Fibroblast of skin of right quadriceps (primary cell): ENCODE data around the gene PDYN.
"Not testable (repeated sequence)": the region's sequence is repeated elsewhere in the genome, so short reads cannot be mapped to it uniquely, and the experiment has no call there.

ENCODE experiments used
- DNase-seq: peaks from one replicate; pipeline ENCODE4 v3.0.0-alpha.2; 2013

The PDYN gene

DNA sequence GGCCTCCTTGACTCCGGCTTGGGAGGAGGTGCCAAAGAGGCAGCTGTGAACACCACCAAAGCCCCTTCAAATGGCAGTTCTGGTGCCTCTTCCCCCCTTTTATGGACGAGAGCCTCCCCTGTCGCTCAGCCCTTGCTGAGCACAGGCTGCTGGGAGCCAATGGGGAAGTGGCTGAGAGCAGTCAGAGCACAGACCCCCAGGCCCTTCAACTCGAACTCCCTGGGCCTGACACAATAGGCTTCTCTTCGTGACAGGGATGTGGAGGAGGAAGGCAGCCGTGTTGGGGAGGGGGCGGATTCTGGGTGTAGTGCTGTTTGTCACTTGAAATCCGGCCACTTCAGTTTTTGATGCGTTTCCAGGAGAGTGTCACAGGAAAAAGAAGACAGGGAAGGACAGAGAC is at the start of gene PDYN:
TSS of gene PDYN (minus strand) at position 73 of the 400 bp plus-strand sequence. CDS start 10,974 bp downstream, outside the sequence.
- no peak for DNase-seq

DNA sequence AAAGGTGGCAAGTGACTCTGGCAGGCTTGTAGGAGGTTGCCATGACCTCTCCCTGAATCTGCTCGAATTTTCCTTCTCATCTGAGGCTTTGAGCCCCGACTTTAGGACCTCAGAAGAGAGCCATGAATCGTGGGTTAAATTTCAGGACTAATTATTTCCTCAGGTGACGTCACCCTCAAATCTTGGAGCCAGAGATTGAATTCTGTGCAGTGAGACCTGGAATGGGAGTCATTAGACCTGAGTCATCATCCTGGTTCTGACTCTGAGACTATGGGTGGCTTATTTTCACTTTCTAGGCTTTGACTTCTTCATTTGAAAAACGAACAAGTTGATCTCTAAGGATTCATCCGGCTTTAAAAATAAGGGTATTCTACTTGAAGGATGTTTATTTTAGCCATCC is 48.5 kb upstream of the PDYN start:
- peak; percentile 53 for DNase-seq

DNA sequence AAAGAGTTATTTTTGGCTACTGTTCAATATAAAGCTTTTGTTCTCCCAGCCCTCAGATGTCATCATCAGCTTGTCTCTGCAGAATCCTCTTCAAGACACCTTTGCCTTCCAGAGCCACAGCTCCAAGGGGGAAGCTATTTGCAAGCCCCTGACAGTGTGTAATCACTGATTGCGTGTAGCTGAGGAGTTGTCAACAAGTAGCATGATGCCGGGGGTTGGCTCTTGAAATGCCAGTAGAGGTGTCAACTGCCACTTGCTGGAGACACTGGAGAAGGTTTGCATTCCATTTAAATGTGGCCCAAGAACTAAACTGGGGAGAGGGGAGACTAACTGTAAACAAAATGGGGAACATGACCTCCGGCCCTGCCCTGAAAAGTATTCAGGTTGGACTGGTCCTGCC is 44.3 kb upstream of the PDYN start:
- no peak for DNase-seq

DNA sequence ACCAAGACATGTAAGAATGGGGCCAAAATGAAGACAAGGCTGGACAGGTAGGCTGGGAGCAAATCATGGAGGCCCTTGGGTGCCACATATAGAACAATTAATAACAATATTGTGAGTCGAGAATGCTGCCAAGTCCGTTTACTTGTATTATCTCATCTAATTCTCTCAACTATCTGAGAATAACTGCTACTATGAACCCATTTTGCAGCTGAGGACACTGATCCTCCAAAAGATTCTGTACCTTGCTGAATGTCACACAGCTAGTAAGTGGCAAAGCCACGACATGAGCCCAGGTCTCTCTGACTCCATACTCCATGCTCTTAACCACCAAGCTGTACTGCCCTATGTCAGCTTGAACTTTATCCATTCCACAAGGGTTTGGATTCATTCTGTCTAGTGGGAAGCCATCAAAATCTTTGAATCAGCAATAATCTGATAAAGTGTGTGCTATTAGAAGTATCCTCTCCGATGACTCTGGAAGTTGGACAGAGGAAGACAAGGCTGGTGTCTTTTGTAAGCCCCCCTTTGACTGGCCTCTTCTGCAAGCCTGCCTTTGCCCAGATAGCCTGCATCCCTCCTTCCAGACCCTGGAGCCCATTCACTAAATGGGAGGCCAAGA is 43.5 kb upstream of the PDYN start:
- DNase-seq, result no peak

DNA sequence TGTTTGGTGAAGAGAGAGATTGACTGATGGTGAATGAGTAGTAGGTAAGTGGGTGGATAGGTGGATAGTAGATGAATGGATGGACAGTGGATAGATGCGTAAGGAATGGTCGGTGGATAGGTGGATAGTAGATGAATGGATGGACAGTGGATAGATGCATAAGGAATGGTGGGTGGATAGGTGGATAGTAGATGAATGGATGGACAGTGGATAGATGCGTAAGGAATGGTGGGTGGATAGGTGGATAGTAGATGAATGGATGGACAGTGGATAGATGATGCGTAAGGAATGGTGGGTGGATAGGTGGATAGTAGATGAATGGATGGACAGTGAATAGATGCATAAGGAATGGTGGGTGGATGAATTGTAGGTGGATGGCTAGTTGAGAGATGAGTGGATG is 42.5 kb upstream of the PDYN start:
- not testable (repeated sequence) for DNase-seq

DNA sequence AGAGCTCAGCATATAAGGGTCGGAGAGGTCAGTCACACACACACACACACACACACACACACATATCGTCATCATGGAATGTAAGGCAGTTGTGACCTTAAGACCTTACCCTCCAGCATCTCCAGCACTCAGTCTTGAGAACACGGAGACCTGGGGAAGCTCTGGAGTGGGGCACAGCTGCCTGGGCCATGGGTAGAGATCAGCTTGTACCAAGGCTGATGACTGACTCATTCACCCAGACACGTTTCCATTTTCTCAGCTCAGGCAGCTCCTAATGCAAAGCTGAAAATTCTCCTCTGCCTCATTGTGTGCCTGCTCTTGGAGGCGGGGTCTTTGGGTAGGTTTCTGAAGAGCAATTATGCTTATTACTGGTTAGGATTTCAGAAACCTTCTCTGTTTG is 38.3 kb upstream of the PDYN start:
- no peak for DNase-seq

DNA sequence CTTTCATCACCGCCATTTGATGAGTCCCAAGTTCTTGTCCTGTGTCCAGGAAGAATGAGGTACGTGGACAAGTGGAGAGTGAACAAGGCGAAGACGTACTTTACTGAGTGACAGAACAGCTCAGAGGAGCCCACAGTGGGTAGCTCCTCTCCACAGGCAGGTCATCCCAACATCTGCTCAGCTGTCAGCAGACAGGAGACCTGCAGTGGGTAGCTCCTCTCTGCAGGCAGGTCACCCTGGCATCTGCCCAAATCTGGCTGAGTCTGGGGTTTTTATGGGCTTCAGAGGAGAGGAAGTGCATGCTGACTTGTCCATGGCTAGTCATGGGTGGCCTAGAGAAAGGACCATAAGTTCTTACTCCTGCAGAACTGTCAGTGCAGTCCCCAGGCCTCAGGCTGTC is 32.7 kb upstream of the PDYN start:
- no peak for DNase-seq

DNA sequence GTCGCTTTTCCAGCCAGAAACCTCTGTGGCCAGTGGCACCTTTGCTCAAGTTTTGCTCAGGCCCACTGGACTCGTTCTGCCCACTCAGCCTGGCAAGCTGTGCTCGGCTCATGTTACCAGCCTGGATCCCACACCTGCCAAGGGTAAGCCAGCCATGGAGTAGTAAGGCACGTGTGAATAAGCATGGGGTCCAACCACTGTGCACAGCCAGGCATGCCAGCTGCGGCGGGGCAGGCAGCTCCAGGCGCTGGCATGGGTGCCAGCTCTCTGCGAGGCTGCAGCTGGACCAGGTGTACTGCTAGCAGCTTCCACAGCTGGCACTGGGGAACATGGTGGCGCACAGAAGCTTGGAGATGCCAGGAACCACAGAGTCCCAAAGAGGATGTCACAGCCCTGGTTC is 32.1 kb upstream of the PDYN start:
- no peak for DNase-seq

DNA sequence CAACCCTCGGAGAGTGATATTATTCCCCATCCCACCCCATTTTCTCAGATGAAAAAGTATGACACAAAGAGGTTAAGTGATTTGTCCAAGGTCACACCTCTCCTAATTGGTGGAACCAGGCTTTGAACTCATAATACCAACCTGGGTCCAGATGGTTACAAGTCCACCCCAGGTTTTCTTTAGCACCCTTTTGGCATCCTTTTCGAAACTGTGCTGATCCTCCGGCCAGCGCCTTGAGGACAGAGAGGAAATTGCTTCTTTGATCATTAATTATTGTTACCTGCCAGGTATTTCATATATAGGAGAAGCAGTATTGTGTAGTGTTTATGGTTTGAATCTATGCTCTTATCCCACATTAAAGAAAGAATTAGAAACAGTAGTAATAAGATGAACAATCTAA is 29.3 kb upstream of the PDYN start:
- no peak for DNase-seq

DNA sequence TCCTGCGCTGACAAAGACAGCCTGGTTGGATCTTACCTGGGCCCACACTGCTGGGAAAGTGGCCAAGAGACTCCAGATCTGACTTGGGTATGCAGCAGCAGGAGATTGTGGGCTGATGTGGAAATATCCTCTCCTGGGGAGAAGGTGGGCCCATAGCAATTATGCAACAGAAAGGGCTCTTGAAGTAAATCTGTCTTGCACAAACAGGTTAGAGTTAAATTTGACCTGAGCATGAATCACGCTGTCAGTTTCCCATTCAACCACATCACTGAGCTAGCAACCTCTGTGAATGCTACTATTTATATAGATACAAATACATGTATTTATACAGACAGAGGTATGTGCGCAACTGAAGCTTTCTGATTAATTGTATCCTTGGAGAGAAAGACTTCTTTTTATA is 28.3 kb upstream of the PDYN start:
- no peak for DNase-seq

DNA sequence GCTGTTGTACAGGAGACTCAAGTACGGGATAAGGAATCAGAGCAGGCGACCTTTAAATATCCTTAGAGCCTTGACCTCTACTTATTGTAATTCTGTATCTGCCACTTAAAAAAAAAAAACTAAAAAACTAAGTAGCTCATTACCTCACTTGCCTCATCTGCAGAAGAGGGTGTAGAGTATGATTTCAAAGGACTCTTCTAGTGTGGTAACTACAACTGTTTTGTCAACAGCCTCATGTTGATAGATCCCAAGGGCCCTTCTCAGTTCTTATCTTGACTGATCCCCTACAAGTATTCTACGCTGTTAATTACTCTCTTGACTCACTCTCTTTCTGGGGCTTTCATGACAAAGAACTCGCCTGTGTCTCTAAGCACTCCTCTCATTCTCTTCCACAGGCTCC is 16.7 kb upstream of the PDYN start:
- no peak for DNase-seq

DNA sequence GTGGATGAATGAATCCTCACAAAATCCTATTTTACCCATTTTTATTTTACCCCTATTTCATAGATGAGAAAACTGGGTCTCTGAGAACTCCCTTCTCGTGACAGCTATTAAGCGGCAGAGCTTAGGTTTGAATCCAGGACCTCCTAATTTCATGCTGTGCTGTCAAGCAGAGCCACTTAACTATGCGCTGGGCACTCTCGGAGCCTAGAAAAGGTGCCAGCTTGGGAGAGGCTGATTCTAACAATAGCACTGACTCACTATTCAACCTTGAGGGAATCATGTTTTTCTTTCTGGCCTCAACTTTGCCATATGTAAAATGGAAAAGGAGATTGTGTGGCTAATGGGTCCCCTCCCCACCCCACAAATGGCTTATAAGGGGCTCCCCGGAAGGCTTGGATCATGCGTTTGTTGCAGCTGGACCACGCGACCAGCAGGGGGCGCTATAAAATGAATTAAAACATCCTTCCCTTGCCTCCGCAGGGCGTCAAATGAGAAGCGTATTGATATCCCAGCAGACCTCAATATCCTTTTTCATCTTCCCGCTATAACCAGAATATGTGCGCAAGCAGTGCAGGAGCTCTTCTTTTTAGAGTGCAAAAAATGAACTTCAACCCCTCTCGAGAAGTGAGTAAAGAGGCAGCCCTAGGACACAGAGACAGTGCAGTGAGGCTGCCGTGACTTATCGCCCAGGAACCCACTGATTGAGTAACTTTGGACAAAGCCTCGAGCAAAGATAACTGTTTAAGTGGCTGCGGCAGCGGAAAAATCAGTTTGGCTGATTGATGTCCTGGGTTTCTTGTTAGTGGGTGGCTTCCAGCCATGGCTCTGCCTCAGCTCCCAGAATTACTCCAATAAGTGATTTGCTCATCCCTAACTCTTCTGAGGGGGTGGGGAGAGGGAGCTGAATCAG is 12.8 kb upstream of the PDYN start:
- peak; percentile 27 for DNase-seq

DNA sequence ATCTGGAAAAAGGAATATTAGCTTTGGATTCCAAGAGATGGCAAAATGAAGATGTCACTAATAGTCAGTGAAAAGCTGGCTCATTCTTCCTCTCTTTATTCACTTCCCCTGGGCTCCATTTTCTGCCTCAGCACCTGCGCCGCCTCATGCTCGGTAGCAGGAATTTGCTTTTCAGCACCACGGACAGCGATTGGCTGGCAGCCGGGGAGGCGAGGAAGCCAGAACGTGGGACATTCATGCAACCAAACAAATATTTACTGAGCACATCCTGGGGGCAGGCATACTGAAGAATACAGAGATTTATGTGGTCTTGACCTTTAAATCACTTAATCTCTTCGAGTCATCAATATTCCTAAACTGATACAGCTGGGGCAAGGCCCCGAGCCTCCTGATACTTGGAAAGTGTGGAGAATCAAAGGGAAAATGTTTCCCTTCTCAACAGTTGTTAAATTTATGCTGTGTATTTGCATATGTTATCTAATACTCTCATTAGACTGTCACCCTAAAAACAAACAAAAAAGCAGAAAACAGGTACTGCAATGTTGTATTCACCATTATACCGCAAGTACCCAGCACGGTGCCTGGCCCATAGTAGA is 12.1 kb upstream of the PDYN start:
- DNase-seq, result peak; percentile 55

DNA sequence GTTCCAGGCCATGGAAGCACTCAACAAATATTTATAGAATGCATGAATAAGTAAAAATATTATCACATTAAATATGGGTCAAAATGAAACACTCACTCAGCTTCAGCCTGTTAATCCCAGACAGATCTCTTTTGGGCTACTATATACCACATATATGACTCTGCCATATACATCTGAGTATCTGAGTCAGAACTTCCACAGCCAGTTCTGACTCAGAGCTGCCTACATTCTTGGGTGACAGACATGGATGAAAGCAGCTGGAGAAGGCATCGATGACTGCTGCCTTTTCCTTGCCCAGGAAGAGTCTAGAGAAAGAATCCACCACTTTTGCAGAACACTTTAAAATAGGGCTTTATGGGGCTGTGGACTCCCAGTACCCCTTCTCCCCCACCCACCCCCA is 11.5 kb upstream of the PDYN start:
- DNase-seq, result peak; percentile 26

DNA sequence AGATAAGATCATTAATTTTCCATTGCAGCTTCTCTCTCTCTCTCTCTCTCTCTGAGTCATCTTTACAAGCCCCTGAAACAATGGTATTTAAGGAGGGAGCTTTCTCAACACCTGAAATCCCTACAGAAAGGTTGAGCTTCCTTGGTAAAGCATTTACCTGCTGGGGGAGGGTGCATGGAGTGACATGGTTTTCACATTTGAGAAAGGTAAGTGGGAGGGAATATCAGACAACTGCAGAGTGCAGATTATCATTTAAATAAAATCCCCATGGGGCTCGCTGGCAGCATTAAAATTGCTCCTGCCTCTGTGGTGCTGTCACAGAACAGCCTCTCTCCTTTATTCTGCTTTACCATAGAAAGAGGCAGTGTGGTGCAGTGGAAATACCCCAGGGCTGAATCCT is 10.3 kb upstream of the PDYN start:
- no peak for DNase-seq

DNA sequence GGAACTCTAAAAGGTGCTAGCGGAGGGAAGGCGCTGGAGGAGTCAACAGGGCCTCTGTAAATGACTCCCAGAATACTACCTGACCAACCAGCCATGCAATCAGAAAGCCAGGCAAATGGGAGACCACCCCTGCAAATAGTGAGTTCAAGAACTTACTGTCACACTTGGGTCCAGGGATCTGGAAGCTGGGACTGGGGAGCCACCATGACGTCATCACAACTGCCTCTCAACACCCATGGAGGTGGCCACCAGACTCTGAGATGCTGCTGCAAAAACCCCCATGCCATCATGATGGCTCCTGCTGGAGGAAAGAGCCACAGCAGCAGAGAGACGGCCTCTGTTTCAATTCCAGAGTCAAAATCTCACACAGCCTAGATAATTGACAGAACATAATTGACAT is 8.5 kb upstream of the PDYN start:
- no peak for DNase-seq

DNA sequence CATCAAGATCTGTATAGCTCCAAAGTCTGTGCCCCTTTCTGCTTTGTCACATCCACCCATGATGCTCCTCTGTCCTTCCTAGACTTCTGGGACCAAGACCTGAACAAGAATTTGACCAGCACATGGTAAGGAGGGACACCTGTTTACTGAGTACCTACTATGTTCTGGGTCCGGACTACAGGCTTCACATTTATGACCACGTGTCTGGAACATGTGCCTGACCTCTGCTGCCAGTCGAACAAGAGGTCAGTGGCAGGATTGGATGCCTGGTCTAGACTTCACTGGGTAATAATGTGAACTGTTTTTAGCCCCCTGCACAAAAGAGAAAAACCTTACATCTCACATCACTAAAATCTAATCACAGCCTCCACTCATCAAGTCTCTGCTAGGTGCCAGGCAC is 7.3 kb upstream of the PDYN start:
- no peak for DNase-seq

DNA sequence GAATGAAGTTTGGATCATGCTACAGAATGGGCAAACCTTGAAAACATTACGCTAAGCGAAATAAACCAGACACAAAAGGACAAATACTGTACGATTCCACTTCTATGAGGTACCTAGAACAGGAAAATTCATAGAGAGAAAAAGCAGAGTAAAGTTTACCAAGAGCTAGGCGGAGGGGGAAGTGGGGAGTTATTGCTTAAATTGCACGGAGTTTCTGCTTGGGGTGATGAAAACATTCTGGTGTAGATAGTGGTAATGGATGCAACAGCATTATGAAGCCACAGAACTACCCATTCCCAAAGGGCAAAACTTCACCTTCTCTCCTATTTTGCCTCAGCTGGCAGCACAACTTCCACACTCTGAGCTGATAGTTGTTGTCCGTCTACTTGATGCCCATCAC is 6.4 kb upstream of the PDYN start:
- DNase-seq, result no peak

DNA sequence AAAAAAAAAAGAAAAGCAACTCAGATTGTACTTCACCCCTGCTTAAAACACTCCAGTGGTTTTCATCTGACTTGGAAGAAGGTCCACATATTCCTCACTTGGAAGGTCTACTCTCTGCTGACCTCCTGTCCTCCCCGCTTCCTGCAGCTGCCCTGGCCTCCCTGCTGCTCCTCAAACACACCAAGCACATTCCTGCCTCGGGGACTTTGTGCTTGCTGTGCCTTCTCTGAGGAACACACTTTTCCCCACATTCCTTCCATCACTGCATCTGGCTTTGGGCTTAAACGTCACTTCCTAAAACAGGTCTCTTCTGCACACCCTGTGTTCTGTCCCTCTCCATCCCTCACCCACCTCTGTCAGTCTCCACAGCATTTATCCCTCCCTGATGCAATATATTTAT is 4.9 kb upstream of the PDYN start:
- no peak for DNase-seq

DNA sequence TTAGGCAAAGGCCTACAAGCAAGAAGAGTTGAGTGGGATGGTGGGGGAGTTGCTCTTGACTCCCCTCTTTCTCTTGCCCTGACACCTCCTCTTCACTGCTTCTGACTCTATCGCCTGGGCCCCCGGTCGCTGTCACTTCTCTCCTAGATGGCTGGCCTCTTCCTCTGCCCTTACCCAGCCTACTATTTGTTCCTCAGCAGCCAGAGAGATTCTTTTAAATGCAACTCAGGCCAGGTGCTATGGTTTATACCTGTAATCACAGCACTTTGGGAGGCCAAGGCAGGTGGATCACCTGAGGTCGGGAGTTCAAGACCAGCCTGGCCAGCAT is 4.3 kb upstream of the PDYN start:
- no peak for DNase-seq

DNA sequence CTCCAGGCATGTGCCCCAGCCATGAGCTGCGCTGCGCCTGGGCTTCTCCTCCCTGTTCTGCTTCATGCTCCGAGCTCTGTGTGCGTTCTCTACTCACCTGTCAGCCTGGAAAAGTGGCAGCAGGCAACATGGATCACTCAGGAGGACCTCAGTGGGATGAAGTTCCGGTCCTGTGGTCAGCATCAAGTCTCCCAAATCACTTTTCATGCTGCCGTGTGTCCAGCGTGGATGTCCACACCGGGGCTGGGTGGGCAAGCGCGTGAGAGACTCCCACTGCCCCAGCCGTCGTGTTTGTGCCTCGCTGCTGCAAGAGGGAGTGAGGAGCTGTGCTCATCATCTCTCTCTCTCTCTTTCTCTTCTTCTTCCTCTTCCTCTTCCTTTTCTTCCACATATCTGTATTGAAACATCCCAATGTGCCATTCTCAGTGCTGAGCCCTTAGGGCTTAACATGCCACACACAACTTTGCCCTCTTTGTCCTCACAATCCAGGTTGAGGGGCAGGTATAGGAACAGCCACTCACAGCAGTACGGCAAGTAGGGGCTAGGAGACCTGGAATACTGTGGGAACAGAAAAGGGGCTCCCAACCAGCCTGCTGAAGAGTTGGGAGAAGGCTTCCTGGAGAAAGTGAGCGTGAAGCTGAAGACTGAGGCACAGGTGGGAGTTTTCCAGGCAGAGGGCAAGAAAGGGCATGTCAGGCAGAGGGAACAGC is 3.8 kb upstream of the PDYN start:
- no peak for DNase-seq

DNA sequence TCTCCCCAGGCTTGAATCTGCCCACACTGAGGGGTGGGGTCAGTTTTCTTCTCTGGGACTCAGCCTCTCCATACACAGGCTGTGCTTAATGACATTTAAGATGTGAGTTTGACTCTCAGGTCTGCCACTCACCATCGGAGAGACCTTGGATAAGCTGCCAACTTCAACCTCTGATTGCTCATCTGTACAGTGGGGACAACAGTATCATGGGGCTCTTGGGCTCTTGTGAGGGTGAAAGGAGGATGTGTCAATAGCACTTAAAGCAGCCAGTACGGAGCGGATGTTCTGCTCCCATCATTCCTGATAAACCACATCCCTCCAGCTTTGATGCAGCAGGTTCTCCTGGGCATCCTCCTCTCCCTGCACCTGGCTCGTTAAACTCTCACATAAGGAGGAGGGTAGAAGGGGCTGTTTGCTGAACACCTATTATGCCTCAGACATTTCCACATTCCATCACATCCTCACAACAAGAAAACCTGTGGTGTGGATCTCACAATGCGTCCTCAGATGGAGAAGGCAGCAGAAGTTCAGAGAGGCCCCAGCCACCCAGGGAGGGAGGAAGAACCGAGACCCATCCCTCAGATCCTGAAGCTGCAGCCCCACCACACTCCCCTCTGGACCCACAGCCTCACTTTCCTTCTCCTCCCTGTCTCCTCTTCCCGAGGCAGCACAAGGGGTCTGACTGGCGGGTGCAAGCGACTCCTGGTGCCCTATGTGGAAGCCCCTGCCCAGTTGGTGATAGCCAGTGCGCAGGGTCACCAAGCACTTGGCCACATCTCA is 1.9 kb upstream of the PDYN start:
- no peak for DNase-seq

DNA sequence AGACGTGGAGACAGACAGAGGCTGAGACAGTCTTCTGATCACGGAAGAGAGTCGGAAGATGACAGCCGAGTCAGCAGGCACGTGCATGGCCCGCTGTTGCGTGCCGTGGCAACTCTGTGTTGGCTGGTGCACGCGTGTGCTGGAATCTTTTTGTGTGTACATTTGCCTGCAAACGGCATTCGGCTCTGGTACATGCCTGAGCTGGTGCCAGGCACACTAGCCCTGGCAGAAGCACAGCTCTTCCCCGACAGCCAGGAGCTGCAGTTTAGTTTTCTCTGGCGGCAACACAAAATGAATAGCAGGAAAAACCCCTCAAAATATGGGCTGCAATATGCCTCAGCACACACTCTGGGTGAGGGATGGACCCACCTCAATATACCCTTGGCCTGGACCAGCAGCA is 769 bp upstream of the PDYN start:
- no peak for DNase-seq
